GM06990 (cell line): Measurements from ENCODE around the gene ECM1.

Experiments
- DNase-seq: peaks from one replicate; pipeline ENCODE4 v3.0.0-alpha.2; 2011; ENCODE audit not compliant: insufficient read length; ENCODE audit errors: extremely low read depth
- H3K27me3 ChIP-seq: replicated peaks from 2 replicates; pipeline ENCODE4 v1.6.0; 2011; ENCODE audit warnings: low read length; ENCODE audit not compliant: control insufficient read depth, insufficient read depth
- H3K36me3 ChIP-seq: 2 replicates; pipeline ENCODE4 v1.5.1; 2011; ENCODE audit warnings: low read length; ENCODE audit not compliant: control insufficient read depth, insufficient read depth
- H3K4me3 ChIP-seq: replicated peaks from 2 replicates; pipeline ENCODE4 v1.5.1; 2011; ENCODE audit warnings: low read depth, mild to moderate bottlenecking, control low read depth, low read length
- CTCF ChIP-seq: IDR thresholded peaks from 2 replicates; pipeline ENCODE4 v1.5.1; 2011; ENCODE audit warnings: low read length, control low read depth, mild to moderate bottlenecking, inconsistent platforms; ENCODE audit not compliant: insufficient read depth, poor library complexity, severe bottlenecking

The ECM1 gene

GRCh38 chr1:150479927-150480352 lies 28.0 kb upstream of the ECM1 start:
- no peak for TF ChIP-seq CTCF
- Histone ChIP-seq H3K36me3 (no peaks in the 10 kb centered on the region), H3K27me3 (no peaks in the 10 kb centered on the region), H3K4me3 (no peak overlapping the region)
- DNase-seq = no peak

DNA sequence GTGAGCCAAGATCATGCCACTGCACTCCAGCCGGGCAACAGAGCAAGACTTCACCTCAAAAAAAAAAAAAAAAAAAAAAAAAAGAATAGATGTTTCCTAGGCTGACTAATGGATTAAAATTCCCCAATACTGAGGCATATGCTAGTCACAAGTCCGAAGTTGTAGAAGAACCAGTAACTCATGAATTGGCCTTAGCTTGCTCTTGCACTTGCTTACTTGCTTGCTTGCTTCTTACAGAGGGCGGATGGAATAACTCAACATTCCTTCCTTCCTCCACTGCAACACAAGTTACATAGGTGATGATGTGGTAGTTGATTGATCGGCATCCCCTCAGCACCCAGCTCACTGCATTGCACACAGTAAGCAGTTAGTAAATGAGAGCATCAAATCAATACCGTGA lies 23.5 kb upstream of the ECM1 start:
- DNase-seq = no peak
- H3K27me3 ChIP-seq = no peaks in the 10 kb centered on the region

GRCh38 chr1:150484861-150485260 lies 23.0 kb upstream of the ECM1 start:
- no peak for DNase-seq
- H3K36me3 ChIP-seq = no peaks in the 10 kb centered on the region; the same call in 1 of the 2 replicates
- H3K27me3 ChIP-seq = no peaks in the 10 kb centered on the region
- peak; percentile 6 for TF ChIP-seq CTCF
- H3K4me3 ChIP-seq = no peak overlapping the region

More for the DNA sequence above, 23.5 kb upstream of the ECM1 start:
- Histone ChIP-seq H3K36me3 (no peaks in the 10 kb centered on the region), H3K4me3 (no peak overlapping the region)
- TF ChIP-seq CTCF = no peak

GRCh38 chr1:150486966-150487762 lies 20.7 kb upstream of the ECM1 start, which contains the start of gene TARS2:
Gene TARS2, plus strand, starts transcription at chr1:150487419. Its CDS starts 32 bp downstream, at chr1:150487451.
- no peak for TF ChIP-seq CTCF
- H3K4me3 ChIP-seq = peak within 1 kb of the TSS; percentile 97
- peak; percentile 83 for DNase-seq
- H3K36me3 ChIP-seq = peaks cover 9% of the 10 kb centered on the region
- no peaks in the 10 kb centered on the region for H3K27me3 ChIP-seq

DNA sequence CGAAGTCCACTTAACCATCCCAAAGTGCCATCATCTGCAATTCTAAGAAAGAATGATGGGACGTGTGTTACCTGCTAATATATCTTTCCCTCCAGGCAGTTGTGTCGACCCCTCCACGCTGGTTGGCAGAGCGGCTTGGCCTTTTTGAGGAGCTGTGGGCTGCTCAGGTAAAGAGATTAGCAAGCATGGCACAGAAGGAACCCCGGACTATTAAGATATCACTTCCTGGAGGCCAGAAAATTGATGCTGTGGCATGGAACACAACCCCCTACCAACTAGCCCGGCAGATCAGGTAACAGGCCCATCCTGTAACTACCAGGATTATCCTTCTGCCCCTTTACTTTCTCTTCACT lies 20.2 kb upstream of the ECM1 start:
- no peak for TF ChIP-seq CTCF
- DNase-seq = peak; percentile 12
- H3K36me3 ChIP-seq = peaks cover 9% of the 10 kb centered on the region
- H3K27me3 ChIP-seq = no peaks in the 10 kb centered on the region
- H3K4me3 ChIP-seq = peak overlapping the region; percentile 97
